ENCODE measurements around the gene TAF8.
"Not testable (repeated sequence)": the region's sequence is repeated elsewhere in the genome, so short reads cannot be mapped to it uniquely, and the experiment has no call there.

The TAF8 gene

GRCh38 chr6:42029062-42029685, 21.1 kb upstream of the TAF8 start:
- no peak for DNase-seq

DNA sequence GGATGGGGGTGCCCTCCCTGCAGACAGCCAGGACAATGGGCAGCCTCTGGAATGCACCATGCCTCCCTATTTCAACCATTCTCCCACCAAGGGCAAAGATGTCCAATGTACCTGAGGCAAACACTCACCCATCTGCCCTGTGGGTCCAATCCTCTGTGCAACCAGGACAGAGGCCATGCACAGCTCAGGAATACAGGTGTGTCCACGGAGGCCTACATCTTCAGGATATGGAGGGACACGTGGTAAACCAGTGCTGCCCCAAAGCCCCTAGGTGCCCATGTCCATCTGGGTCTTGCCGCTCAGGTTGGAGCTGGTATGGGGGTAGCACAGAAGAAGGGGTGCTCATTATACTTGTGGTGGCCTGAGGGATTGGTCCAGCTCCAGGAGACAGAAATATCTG, 20.4 kb upstream of the TAF8 start:
- DNase-seq, result no peak

- DNase-seq, result no peak
Measured at GRCh38 chr6:42030585-42031506, 19.5 kb upstream of the TAF8 start.

GRCh38 chr6:42032366-42032765, 18.0 kb upstream of the TAF8 start:
- DNase-seq, result no peak

GRCh38 chr6:42037669-42038068, 12.7 kb upstream of the TAF8 start:
- not testable (repeated sequence) for DNase-seq

DNA sequence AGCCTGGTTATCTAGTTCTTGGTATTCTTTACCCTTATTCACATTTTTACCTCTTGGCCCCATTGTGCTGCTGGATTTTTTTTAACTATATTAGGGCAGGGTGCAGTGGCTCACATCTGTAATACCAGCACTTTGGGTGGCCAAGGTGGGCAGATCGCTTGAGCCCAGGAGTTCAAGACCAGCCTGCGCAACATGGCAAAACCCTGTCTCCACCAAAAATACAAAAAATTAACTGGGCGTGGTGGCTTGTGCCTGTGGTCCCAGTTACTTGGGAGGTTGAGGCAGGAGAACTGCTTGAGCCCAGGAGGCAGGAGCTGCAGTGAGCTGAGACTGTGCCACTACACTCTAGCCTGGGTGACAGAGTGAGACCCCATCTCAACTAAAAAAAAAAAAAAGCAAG, 12.2 kb upstream of the TAF8 start:
- no peak for DNase-seq

DNA sequence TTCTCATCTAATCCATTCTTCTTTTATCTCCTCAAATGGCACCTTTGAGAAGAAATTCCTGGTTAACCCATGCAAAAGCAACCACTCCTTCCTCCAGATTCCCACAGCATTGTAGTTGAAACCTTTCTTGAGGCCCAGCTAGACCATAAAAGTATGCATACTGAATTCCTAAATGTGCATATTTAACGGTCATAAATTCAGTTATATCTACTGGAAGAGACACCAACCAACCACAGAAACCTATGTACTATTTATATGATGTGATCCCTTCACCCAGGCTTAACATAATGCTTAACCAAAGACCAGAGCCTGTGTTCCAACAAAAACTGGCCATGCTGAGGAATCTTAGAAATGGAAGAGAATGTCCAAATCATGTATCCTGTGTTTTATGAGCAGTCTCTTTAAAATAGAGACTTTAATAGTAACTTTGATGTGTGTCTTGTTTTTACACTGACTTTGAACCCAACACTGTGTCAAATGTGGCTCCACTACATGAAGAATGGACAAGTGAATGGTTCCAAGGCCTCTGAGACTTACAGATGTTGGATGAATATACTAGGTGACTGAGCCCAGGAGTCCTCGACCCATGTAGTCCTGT, 11.4 kb upstream of the TAF8 start:
- DNase-seq, result no peak

DNA sequence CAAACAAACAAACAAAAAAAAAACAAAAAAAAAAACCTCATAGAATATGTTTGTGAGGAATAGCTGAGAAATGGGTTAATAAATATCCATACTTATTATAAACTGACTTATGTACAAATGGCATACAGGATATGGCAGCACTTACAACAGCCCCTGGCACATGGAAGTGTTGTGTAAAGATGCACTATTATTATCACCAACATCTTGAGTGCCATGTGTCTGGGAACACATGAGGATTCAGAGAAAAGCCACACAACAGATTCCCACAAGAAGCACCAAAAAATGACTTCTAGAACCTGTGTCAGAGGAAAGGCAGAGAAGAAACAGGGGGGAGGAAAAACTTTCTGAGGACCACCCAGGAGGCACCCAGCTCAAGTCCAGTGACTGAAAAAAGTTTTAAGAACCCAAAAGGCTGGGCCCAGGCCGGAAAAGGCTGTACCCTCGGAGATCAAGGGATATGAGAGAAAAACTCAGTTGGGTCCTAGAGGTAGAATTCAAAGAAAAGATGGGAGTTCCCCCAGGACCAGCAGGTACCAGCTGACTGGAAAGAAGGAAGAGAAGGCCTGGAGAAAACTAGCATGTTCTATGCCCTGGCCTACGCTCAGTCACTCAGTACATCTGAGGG, 9.4 kb upstream of the TAF8 start:
- DNase-seq, result no peak

GRCh38 chr6:42041481-42042053, 8.8 kb upstream of the TAF8 start:
- DNase-seq, result no peak

DNA sequence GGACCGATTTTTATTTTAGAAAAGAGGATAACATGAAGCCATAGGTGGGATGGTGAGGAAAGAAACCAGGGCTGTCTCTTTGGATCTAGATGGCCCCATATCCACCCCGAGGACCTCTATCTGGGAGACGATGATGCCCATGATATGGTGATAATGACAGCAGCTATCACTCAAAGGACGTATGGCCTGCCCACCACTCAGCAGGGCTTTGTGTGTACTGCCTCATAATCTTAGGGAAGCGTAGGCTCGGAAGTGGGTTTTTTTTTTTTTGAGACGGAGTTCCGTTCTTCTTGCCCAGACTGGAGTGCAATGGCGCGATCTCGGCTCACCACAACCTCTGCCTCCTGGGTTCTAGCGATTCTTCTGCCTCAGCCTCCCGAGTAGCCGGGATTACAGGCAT, 8.2 kb upstream of the TAF8 start:
- no peak for DNase-seq

DNA sequence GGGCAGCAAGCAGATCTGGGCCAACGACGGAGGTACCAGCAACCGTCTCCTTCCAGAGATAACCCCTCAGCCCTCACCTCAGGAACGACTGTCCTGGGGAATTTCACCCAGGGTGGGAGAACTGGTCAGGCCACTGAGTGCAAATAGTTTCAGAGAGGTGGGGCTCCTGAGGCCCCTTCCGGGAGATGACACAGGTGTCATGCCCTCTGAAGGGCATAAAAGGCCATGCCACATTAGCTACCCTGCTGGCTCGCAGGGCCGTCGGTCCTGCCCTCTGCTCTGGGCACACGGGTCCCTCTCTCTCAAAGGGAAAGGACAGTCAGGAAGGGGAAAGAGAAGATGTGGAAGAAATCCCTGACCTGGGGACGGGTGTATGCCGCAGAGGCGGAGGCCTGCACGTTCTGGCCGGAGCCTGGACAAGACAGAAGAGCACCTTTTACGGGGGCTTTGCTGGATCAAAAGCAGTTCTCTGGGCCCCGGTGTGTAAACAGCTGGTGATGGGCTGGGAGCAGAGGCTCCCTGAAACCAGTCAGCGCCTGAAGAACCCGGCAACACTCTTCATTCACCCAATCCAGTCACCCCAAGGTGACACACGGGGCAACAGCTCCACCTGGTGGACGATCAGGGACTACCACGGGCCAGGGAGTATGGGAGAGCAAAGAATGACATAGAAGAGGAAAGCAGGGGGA, 6.4 kb upstream of the TAF8 start:
- DNase-seq, result peak; percentile 76

GRCh38 chr6:42045538-42046460, 4.5 kb upstream of the TAF8 start:
- DNase-seq, result peak; percentile 96

- DNase-seq, result no peak
Measured at GRCh38 chr6:42046464-42047212, 3.7 kb upstream of the TAF8 start.

- no peak for DNase-seq
Measured at GRCh38 chr6:42047213-42047590, 3.1 kb upstream of the TAF8 start.

- DNase-seq, result peak; percentile 21
Measured at GRCh38 chr6:42047790-42048405, 2.4 kb upstream of the TAF8 start.

- no peak for DNase-seq
Measured at GRCh38 chr6:42049116-42049809, 1.1 kb upstream of the TAF8 start.

GRCh38 chr6:42049948-42050296, 402 bp upstream of the TAF8 start:
- no peak for DNase-seq

DNA sequence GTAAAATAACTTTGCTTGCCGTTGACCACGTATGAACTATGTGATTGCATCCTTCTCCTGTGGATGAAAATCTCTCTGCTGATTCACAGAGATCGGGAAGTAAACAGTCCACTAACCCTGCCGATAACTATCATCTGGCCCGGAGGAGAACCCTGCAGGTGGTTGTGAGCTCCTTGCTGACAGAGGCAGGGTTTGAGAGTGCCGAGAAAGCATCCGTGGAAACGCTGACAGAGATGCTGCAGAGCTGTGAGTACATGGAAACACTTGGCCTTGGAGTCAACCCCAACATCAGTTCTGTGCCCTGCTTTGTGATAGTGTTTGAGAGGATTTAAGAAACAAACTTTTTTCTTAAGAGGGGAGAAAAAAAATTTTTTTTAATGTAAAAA, 937 bp downstream of the TAF8 start:
- no peak for DNase-seq

GRCh38 chr6:42053601-42054000, 3.3 kb downstream of the TAF8 start:
- no peak for DNase-seq

- no peak for DNase-seq
Measured at GRCh38 chr6:42059743-42060142, 9.4 kb downstream of the TAF8 start.

Data from NCI-H1105 treated with DMSO at 0.1 percent for 48 hours (cell line).